NCI-H2081 (cell line): Measurements from ENCODE around the gene ZPR1.
"Not testable (repeated sequence)": the region's sequence is repeated elsewhere in the genome, so short reads cannot be mapped to it uniquely, and the experiment has no call there.

Experiments
- DNase-seq, 2 experiments: peaks; one replicate each; lab custom pipeline; 2025; lab: John Stamatoyannopoulos, UW

The ZPR1 gene

GRCh38 chr11:116787786-116788486 is at the start of gene ZPR1:
Gene ZPR1, minus strand, starts transcription at chr11:116788023. Its CDS starts 33 bp downstream, at chr11:116787990.
- DNase-seq = peak; percentile 51 to 73

DNA sequence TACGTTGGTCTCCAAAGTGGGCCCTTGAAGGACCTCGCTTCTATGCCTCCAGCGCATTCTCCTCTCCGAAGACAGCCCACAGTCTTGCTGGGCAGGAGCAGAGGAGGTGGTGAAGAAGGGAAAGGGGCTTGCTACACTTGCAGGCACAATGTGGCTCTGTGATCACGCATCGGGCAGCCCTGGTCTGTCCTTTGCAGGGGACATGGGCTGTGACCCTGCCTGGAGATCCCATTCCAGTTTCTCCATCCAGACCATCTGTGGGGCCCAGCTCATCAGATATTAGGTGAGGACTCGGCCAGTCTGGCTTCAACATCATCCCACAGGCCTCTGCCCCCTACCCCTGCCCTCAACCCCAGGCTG is 48.8 kb upstream of the ZPR1 start:
- no peak for DNase-seq

DNA sequence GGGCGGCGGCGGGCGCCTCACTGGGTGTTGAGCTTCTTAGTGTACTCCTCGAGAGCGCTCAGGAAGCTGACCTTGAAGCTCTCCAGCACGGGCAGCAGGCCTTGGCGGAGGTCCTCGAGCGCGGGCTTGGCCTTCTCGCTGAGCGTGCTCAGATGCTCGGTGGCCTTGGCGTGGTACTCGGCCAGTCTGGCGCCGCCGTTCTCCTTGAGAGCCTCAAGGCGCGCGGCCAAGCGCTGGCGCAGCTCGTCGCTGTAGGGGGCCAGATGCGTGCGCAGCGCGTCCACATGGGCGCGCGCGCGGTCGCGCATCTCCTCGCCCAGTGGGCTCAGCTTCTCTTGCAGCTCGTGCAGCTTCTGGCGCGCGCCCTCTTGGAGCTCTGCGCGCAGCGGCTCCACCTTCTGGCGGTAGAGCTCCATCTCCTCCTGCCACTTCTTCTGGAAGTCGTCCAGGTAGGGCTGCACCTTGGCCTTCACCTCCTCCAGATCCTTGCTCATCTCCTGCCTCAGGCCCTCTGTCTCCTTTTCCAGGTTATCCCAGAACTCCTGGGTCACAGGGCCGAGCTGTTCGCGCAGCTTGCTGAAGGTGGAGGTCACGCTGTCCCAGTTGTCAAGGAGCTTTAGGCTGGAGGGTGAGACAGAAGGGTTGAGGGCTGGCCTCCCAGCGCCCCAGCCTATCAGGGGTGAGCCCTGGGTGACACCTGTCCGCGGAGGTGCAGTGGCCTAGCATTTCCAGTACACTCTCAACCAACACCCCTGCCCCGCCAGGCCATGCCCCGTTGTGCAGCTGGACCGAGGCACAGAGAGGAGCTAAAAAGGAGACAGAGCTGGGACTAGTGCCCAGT is 48.2 kb upstream of the ZPR1 start:
- DNase-seq = peak; percentile 91 to 94

- no peak for DNase-seq
Observed at GRCh38 chr11:116835042-116835772, 47.4 kb upstream of the ZPR1 start.

DNA sequence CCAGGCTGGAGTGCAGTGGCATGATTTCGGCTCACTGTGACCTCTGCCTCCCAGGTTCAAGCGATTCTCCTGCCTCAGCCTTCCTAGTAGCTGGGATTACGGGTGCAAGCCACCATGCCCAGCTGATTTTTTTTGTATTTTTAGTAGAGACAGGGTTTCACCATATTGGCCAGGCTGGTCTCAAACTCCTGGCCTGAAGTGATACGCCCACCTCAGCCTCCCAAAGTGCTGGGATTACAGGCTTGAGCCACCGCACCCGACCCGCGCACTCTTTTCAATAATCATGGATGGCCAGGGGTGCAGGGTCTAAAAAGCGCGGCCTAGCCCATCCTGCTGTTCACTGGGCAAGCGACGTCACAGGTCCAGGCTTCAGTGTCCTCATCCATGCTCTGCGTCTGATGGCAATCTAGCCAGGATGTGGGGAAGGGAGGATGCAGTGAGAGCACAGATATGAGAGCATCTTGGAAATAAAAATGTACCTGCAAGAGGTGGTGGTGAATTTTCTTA is 46.8 kb upstream of the ZPR1 start:
- not testable (repeated sequence) for DNase-seq

DNA sequence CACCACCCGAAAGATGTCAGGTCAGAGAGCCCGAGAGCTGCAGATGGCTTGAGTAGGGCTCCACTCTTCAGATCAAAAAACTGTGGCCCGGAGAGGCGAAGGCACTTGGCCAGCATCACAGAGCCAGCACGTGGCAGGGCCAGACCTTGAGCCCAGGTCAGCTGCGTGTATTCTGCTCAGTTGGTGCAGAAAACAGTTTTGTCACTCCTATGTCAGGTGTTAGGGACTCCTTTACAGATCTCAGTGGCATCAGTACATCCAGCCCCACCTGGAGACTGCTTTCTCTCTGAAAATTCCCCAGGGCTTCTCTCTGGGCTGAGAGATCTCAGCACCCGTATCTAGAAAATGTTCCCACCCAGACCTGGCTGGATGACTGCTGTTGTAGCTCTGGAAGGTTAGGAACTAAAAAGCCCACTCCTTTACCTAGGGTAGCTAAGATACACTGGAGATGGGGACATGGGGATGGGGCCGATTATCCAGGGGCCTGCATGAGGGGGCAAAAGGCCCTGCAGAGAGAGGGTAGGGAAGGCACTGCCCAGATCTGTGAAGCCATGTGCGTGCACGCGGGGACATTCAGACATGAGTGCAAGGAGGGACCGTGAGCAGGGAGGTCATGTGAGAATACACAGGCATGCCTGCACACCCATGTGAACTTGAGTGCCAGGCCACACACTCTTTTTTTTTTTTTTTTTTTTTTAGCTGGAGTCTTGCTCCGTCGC is 46.2 kb upstream of the ZPR1 start:
- no peak for DNase-seq

DNA sequence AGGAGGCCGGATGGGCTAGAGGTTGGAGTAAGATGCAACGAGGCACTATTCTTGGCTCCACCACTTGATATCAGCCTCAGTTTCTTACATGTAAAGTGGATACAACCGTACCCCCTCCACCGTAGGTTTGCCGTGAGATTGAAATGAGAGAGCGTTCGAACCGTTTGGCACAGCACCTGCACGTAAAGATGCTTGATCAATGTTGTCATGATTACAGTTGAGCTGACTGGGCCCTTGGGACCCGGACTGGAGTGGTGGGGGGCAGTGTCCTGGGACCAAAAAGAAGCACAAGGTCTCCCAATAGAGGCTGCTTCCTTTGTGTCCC is 45.6 kb upstream of the ZPR1 start:
- no peak for DNase-seq

DNA sequence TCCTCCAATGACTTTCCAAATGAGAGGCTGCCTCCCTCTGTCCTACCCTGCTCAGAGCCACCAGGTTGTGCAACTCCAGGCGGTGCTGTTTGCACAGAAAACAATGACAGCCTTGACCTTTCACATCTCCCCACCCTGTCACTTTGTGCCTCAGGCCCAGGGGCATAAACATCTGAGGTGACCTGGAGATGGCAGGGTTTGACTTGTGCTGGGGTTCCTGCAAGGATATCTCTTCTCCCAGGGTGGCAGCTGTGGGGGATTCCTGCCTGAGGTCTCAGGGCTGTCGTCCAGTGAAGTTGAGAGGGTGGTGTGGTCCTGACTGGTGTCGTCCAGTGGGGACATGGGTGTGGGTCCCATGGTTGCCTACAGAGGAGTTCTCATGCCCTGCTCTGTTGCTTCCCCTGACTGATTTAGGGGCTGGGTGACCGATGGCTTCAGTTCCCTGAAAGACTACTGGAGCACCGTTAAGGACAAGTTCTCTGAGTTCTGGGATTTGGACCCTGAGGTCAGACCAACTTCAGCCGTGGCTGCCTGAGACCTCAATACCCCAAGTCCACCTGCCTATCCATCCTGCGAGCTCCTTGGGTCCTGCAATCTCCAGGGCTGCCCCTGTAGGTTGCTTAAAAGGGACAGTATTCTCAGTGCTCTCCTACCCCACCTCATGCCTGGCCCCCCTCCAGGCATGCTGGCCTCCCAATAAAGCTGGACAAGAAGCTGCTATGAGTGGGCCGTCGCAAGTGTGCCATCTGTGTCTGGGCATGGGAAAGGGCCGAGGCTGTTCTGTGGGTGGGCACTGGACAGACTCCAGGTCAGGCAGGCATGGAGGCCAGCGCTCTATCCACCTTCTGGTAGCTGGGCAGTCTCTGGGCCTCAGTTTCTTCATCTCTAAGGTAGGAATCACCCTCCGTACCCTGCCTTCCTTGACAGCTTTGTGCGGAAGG is 44.8 kb upstream of the ZPR1 start:
- DNase-seq = no peak

DNA sequence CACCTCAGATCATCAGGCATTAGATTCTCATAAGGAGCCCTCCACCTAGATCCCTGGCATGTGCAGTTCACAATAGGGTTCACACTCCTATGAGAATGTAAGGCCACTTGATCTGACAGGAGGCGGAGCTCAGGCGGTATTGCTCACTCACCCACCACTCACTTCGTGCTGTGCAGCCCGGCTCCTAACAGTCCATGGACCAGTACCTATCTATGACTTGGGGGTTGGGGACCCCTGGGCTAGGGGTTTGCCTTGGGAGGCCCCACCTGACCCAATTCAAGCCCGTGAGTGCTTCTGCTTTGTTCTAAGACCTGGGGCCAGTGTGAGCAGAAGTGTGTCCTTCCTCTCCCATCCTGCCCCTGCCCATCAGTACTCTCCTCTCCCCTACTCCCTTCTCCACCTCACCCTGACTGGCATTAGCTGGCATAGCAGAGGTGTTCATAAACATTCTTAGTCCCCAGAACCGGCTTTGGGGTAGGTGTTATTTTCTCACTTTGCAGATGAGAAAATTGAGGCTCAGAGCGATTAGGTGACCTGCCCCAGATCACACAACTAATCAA is 44.0 kb upstream of the ZPR1 start:
- DNase-seq = no peak

GRCh38 chr11:116830184-116830912 is 42.5 kb upstream of the ZPR1 start:
- no peak for DNase-seq

DNA sequence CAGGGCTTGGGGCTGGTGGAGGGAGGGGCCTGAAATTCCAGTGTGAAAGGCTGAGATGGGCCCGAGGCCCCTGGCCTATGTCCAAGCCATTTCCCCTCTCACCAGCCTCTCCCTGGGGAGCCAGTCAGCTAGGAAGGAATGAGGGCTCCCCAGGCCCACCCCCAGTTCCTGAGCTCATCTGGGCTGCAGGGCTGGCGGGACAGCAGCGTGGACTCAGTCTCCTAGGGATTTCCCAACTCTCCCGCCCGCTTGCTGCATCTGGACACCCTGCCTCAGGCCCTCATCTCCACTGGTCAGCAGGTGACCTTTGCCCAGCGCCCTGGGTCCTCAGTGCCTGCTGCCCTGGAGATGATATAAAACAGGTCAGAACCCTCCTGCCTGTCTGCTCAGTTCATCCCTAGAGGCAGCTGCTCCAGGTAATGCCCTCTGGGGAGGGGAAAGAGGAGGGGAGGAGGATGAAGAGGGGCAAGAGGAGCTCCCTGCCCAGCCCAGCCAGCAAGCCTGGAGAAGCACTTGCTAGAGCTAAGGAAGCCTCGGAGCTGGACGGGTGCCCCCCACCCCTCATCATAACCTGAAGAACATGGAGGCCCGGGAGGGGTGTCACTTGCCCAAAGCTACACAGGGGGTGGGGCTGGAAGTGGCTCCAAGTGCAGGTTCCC is 41.8 kb upstream of the ZPR1 start, which contains the start of gene APOC3:
Gene APOC3, plus strand, starts transcription at position 383 of the 659 bp plus-strand sequence. CDS start 676 bp downstream, outside the sequence.
- no peak for DNase-seq

- DNase-seq = no peak
Observed at GRCh38 chr11:116828632-116829524, 41.1 kb upstream of the ZPR1 start.

DNA sequence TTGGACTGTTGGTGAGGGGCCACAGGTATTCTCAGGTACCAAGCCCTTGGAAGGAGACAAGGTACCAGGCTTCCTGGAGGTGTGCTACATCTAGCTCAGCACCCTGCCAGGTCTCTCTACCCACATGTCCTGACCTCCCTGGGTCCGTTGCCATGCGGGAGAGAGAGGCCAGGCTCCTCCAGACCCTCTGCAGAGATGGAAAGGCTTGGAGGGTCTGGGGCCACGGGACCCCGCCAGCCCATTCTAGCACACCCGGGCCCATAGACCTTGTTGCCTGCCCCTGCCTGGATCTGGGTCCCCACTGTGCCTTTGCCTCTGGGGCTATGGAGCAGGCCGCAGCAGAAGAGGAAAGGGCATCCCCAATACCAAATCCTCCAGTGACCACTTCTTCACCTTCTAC is 39.6 kb upstream of the ZPR1 start:
- DNase-seq = no peak

- no peak for DNase-seq
Observed at GRCh38 chr11:116826751-116827431, 39.1 kb upstream of the ZPR1 start.

- no peak for DNase-seq
Observed at GRCh38 chr11:116825854-116826750, 38.3 kb upstream of the ZPR1 start.

DNA sequence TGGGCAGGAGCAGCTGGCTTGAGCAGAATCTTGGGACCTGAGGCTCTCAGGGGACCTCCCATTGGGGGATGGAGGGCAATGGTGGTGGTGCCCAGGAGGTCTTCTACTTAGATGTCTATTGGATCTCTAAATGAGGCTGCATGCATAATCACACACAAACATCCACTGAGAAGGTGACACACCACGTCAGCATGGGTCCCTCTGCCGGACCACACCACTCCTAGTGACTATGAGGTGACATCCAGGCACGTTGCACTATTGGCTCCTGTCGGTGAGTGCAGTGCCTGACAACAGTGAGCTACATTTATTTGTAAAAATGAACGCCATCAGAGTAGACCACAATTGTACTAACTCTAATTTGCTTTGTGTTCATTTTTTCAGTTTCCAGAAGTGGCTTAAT is 37.6 kb upstream of the ZPR1 start:
- no peak for DNase-seq
